ENCODE data around the gene ROBO1.

GRCh38 chr3:79362571-79363270 is 405.1 kb downstream of the ROBO1 start:
- TF ChIP-seq EZH2phosphoT487 (IDR thresholded peaks at IDR 0.05; ENCODE audit: low read length): no peak
- TF ChIP-seq EZH2 (optimal IDR thresholded peaks at IDR 0.05; ENCODE audit: low read depth, low read length): no peak
- TF ChIP-seq CTCF (IDR thresholded peaks at IDR 0.05; ENCODE audit: low read length): no peak

Measured in MM.1S (cell line).